Stimulated activated CD4-positive, alpha-beta T cell treated with anti-CD3 and anti-CD28 coated beads, Interleukin-15, amount 100 ng/mL, for 48 hours (primary cell): ENCODE measurements around the gene CLRN3.

Experiments used
- DNase-seq, 2 donors: peaks; one replicate each; pipeline ENCODE4 v3.0.0-alpha.2; 2020; ENCODE audit warnings: low read depth in 2 of 2

The CLRN3 gene

GRCh38 chr10:127919418-127920271, 26.9 kb upstream of the CLRN3 start:
- DNase-seq: no peak

GRCh38 chr10:127918572-127918971, 25.8 kb upstream of the CLRN3 start:
- no peak for DNase-seq

GRCh38 chr10:127916826-127917225, 24.1 kb upstream of the CLRN3 start:
- no peak for DNase-seq

- DNase-seq: no peak
Observed at GRCh38 chr10:127915324-127915723, 22.6 kb upstream of the CLRN3 start.

- DNase-seq: no peak
Observed at GRCh38 chr10:127913368-127913759, 20.6 kb upstream of the CLRN3 start.

- no peak for DNase-seq
Observed at GRCh38 chr10:127912607-127913367, 20.0 kb upstream of the CLRN3 start.

- DNase-seq: no peak
Observed at GRCh38 chr10:127911867-127912257, 19.1 kb upstream of the CLRN3 start.

- no peak for DNase-seq
Observed at GRCh38 chr10:127911218-127911866, 18.6 kb upstream of the CLRN3 start.

GRCh38 chr10:127910464-127910770, 17.7 kb upstream of the CLRN3 start:
- no peak for DNase-seq

- DNase-seq: no peak
Observed at GRCh38 chr10:127909716-127910463, 17.1 kb upstream of the CLRN3 start.

GRCh38 chr10:127908959-127909267, 16.2 kb upstream of the CLRN3 start:
- no peak for DNase-seq

GRCh38 chr10:127908106-127908958, 15.6 kb upstream of the CLRN3 start:
- no peak for DNase-seq

- DNase-seq: no peak
Observed at GRCh38 chr10:127907411-127908105, 14.8 kb upstream of the CLRN3 start.

- peak; percentile 36 to 66 for DNase-seq
Observed at GRCh38 chr10:127906548-127907377, 14.0 kb upstream of the CLRN3 start, which contains the start of gene PTPRE. Gene PTPRE (plus strand): TSS chr10:127907103. CDS start chr10:128040882, 133,779 bp downstream.

GRCh38 chr10:127905848-127906261, 13.1 kb upstream of the CLRN3 start:
- DNase-seq: no peak

GRCh38 chr10:127905001-127905847, 12.5 kb upstream of the CLRN3 start:
- no peak for DNase-seq

- DNase-seq: no peak
Observed at GRCh38 chr10:127904311-127905000, 11.7 kb upstream of the CLRN3 start.

- DNase-seq: no peak
Observed at GRCh38 chr10:127903789-127904188, 11.0 kb upstream of the CLRN3 start.
